Suprapubic skin (tissue), 4 donors: ENCODE results near the gene KCTD19. TPM values are rescaled to one million over a fixed set of nuclear protein-coding genes. Genes with fewer than 3 reads are reported as not detected.

Experiments
- DNase-seq, 2 donors: peaks; one replicate each; pipeline ENCODE4 v3.0.0-alpha.2; 2019; ENCODE audit warnings: low spot score in 2 of 2
- H3K27ac ChIP-seq: fragments of 200-600 bp; sonication (generic); one replicate; pipeline ENCODE4 v1.5.1; 2019
- H3K27me3 ChIP-seq: fragments of 200-600 bp; sonication (generic); one replicate; pipeline ENCODE4 v1.5.1; 2019
- H3K36me3 ChIP-seq: fragments of 200-600 bp; sonication (generic); one replicate; pipeline ENCODE4 v1.5.1; 2019
- H3K4me1 ChIP-seq: fragments of 200-600 bp; sonication (generic); one replicate; pipeline ENCODE4 v1.5.1; 2019
- H3K4me3 ChIP-seq: fragments of 200-600 bp; sonication (generic); one replicate; pipeline ENCODE4 v1.5.1; 2019; ENCODE audit warnings: mild to moderate bottlenecking
- H3K9me3 ChIP-seq: fragments of 200-600 bp; sonication (generic); one replicate; pipeline ENCODE4 v1.5.1; 2019
- CTCF ChIP-seq, 2 donors: fragments of 200-600 bp in 1 of 2; fragments of 450-650 bp in 1 of 2; sonication (generic) in 1 of 2; IDR thresholded peaks; one replicate each; pipeline ENCODE4 v1.5.1; 2016 to 2019; ENCODE audit warnings: antibody characterized with exemption in 2 of 2, mild to moderate bottlenecking in 1 of 2, moderate library complexity in 1 of 2
- EP300 ChIP-seq: sonication (generic); formaldehyde crosslinking; IDR thresholded peaks from one replicate; pipeline ENCODE4 v1.6.1; 2017; ENCODE audit warnings: antibody characterized with exemption
- POLR2A ChIP-seq, 2 donors: fragments of 450-650 bp; IDR thresholded peaks; one replicate each; pipeline ENCODE4 v1.6.1; 2017; ENCODE audit warnings: antibody characterized with exemption in 2 of 2, mild to moderate bottlenecking in 2 of 2, moderate library complexity in 2 of 2
- POLR2AphosphoS5 ChIP-seq, 3 donors: sonication (generic); formaldehyde crosslinking; IDR thresholded peaks; one replicate each; pipeline ENCODE4 v1.6.1; 2017; ENCODE audit warnings: antibody characterized with exemption in 3 of 3
- WGBS: methylation state at CpG from one replicate; pipeline ENCODE4 v1.1.5; 2018; 5-methylcytosine and 5-hydroxymethylcytosine counted together
- total RNA-seq, 4 donors: library from RNA; depleted of rRNA; stranded (reverse); fragments of >200 nt; gene quantifications; one replicate each; pipeline ENCODE4 v1.1.0, GENCODE V29; 2016

The KCTD19 gene
- total RNA-seq, 4 donors from 2014 or later, result 0.25 TPM; not detected in 3

- peak in 1 of 2 donors; percentile 84 for DNase-seq
- Histone ChIP-seq H3K9me3 (no peaks in the 10 kb centered on the region), H3K36me3 (peaks cover 17% of the 10 kb centered on the region), H3K4me1 (peaks cover 36% of the 10 kb centered on the region), H3K4me3 (peak within 1 kb of the TSS; percentile 74), H3K27me3 (no peaks in the 10 kb centered on the region), H3K27ac (peak within 1 kb of the TSS; percentile 79)
- TF ChIP-seq POLR2A (IDR thresholded peaks at IDR 0.05), result no peak
- no peak for TF ChIP-seq POLR2AphosphoS5 (IDR thresholded peaks at IDR 0.05)
- TF ChIP-seq EP300, result no peak
- TF ChIP-seq CTCF (IDR thresholded peaks at IDR 0.05), result peak; percentile 58 to 95
- 60% methylated on average over 1 of the region's 83 CpGs for WGBS
Observed at GRCh38 chr16:67279296-67280089, 47.0 kb downstream of the KCTD19 start, which contains the start of gene PLEKHG4. PLEKHG4 (plus strand) TSS chr16:67279532; CDS start chr16:67280045, 513 bp downstream.

- WGBS, result 0% methylated on average over 1 of the region's 42 CpGs
- Histone ChIP-seq H3K27me3 (no peaks in the 10 kb centered on the region), H3K36me3 (peaks cover 17% of the 10 kb centered on the region), H3K27ac (peak overlapping the region; percentile 79), H3K9me3 (no peaks in the 10 kb centered on the region), H3K4me1 (peaks cover 36% of the 10 kb centered on the region), H3K4me3 (peak overlapping the region; percentile 74)
- TF ChIP-seq EP300, result no peak
- DNase-seq, result no peak
Observed at GRCh38 chr16:67278773-67279295, 47.7 kb downstream of the KCTD19 start.

- Histone ChIP-seq H3K9me3 (no peaks in the 10 kb centered on the region), H3K36me3 (peaks cover 17% of the 10 kb centered on the region), H3K27me3 (no peaks in the 10 kb centered on the region), H3K4me3 (peak overlapping the region; percentile 74), H3K27ac (peak overlapping the region; percentile 79), H3K4me1 (peaks cover 36% of the 10 kb centered on the region)
- no peak for DNase-seq
- WGBS, result 33% methylated on average over 11 of the region's 13 CpGs
- TF ChIP-seq POLR2AphosphoS5 (IDR thresholded peaks at IDR 0.05) (no peak), EP300 (no peak), CTCF (IDR thresholded peaks at IDR 0.05) (no peak), POLR2A (IDR thresholded peaks at IDR 0.05) (no peak)
Observed at GRCh38 chr16:67277999-67278772, 48.4 kb downstream of the KCTD19 start.

- TF ChIP-seq POLR2AphosphoS5 (IDR thresholded peaks at IDR 0.05) (no peak), EP300 (no peak), POLR2A (IDR thresholded peaks at IDR 0.05) (no peak), CTCF (IDR thresholded peaks at IDR 0.05) (no peak)
- Histone ChIP-seq H3K27ac (peak overlapping the region; percentile 79), H3K4me1 (peaks cover 36% of the 10 kb centered on the region), H3K9me3 (no peaks in the 10 kb centered on the region), H3K36me3 (peaks cover 13% of the 10 kb centered on the region), H3K27me3 (no peaks in the 10 kb centered on the region), H3K4me3 (peak overlapping the region; percentile 74)
- no peak for DNase-seq
- 70% methylated on average over 4 of the region's 4 CpGs for WGBS
Observed at GRCh38 chr16:67277294-67277998, 49.1 kb downstream of the KCTD19 start.

- Histone ChIP-seq H3K27ac (no peak overlapping the region), H3K36me3 (peaks cover 13% of the 10 kb centered on the region), H3K4me1 (peaks cover 34% of the 10 kb centered on the region), H3K27me3 (no peaks in the 10 kb centered on the region), H3K4me3 (no peak overlapping the region), H3K9me3 (no peaks in the 10 kb centered on the region)
- no peak for DNase-seq
- WGBS, result 92% methylated on average over 2 of the region's 2 CpGs
- TF ChIP-seq POLR2A (IDR thresholded peaks at IDR 0.05) (no peak), EP300 (no peak), CTCF (IDR thresholded peaks at IDR 0.05) (no peak), POLR2AphosphoS5 (IDR thresholded peaks at IDR 0.05) (no peak)
Observed at GRCh38 chr16:67275321-67275720, 51.2 kb downstream of the KCTD19 start.
